Measurements from ENCODE around the gene TMEM114. TPM values are rescaled to one million over a fixed set of nuclear protein-coding genes. Genes with fewer than 3 reads are reported as not detected.

TMEM114 gene
- polyA plus RNA-seq, 1 donor from 2014 or later = 0.62 TPM

GRCh38 chr16:8634991-8635736 lies 44.9 kb upstream of the TMEM114 start:
- H3K9me2 ChIP-seq (ENCODE audit: insufficient read depth, low read length) = no peaks in the 10 kb centered on the region
- no peak overlapping the region for H3K4me3 ChIP-seq (ENCODE audit: low read length)
- no peaks in the 10 kb centered on the region for H3K36me3 ChIP-seq (ENCODE audit: insufficient read depth, low read length)
- H3K9ac ChIP-seq (ENCODE audit: low read length) = no peak overlapping the region
- H3K27ac ChIP-seq (ENCODE audit: low read length) = no peak overlapping the region
- no peak for TF ChIP-seq EP300 (conservative IDR thresholded peaks at IDR 0.05; ENCODE audit: poor library complexity, severe bottlenecking)
- TF ChIP-seq EZH2 (IDR thresholded peaks at IDR 0.05; ENCODE audit: borderline replicate concordance, insufficient read depth, low read length, poor library complexity, severe bottlenecking) = no peak
- TF ChIP-seq RAD21 (conservative IDR thresholded peaks at IDR 0.05) = peak; percentile 44
- no peak for TF ChIP-seq REST (IDR thresholded peaks at IDR 0.05; ENCODE audit: borderline replicate concordance)
- TF ChIP-seq SMC3 (conservative IDR thresholded peaks at IDR 0.05; ENCODE audit: poor library complexity) = peak; percentile 51
- peak; percentile 66 for TF ChIP-seq CTCF (IDR thresholded peaks at IDR 0.05; ENCODE audit: poor library complexity, severe bottlenecking)
- no peak for TF ChIP-seq TAF1 (IDR thresholded peaks at IDR 0.05; ENCODE audit: low read depth)
- no peaks in the 10 kb centered on the region for H3K9me3 ChIP-seq (ENCODE audit: low read length)
- no peak overlapping the region for H2AFZ ChIP-seq (ENCODE audit: low read depth, low read length)
- H4K20me1 ChIP-seq (ENCODE audit: insufficient read depth) = no peaks in the 10 kb centered on the region
- no peak overlapping the region for H3K4me2 ChIP-seq (ENCODE audit: low read length)
- H3K79me2 ChIP-seq (replicated peaks; ENCODE audit: insufficient read depth, low read length) = no peaks in the 10 kb centered on the region
- no peaks in the 10 kb centered on the region for H3K27me3 ChIP-seq (ENCODE audit: insufficient read depth, low read depth, low read length)
- H3F3A ChIP-seq (ENCODE audit: insufficient read depth, low read length, poor library complexity, severe bottlenecking) = no peaks in the 10 kb centered on the region

- no peaks in the 10 kb centered on the region for H4K20me1 ChIP-seq (ENCODE audit: insufficient read depth)
- no peaks in the 10 kb centered on the region for H3F3A ChIP-seq (ENCODE audit: insufficient read depth, low read length, poor library complexity, severe bottlenecking)
- no peaks in the 10 kb centered on the region for H3K9me3 ChIP-seq (ENCODE audit: low read length)
- H2AFZ ChIP-seq (ENCODE audit: low read depth, low read length) = no peak overlapping the region
- H3K27me3 ChIP-seq (ENCODE audit: insufficient read depth, low read depth, low read length) = no peaks in the 10 kb centered on the region
- no peak overlapping the region for H3K4me3 ChIP-seq (ENCODE audit: low read length)
- no peak for TF ChIP-seq POLR2AphosphoS5 (IDR thresholded peaks at IDR 0.05)
- TF ChIP-seq MXI1 (conservative IDR thresholded peaks at IDR 0.05; ENCODE audit: poor library complexity, severe bottlenecking) = no peak
- no peak for TF ChIP-seq TAF1 (IDR thresholded peaks at IDR 0.05; ENCODE audit: low read depth)
- no peak for TF ChIP-seq EP300 (conservative IDR thresholded peaks at IDR 0.05; ENCODE audit: poor library complexity, severe bottlenecking)
- TF ChIP-seq CTCF (IDR thresholded peaks at IDR 0.05; ENCODE audit: poor library complexity, severe bottlenecking) = no peak
- no peak for TF ChIP-seq REST (IDR thresholded peaks at IDR 0.05; ENCODE audit: borderline replicate concordance)
- no peak for TF ChIP-seq SMC3 (conservative IDR thresholded peaks at IDR 0.05; ENCODE audit: poor library complexity)
- TF ChIP-seq EZH2 (IDR thresholded peaks at IDR 0.05; ENCODE audit: borderline replicate concordance, insufficient read depth, low read length, poor library complexity, severe bottlenecking) = no peak
- no peak for TF ChIP-seq RAD21 (conservative IDR thresholded peaks at IDR 0.05)
- no peak overlapping the region for H3K9ac ChIP-seq (ENCODE audit: low read length)
- no peaks in the 10 kb centered on the region for H3K79me2 ChIP-seq (replicated peaks; ENCODE audit: insufficient read depth, low read length)
- no peak overlapping the region for H3K4me2 ChIP-seq (ENCODE audit: low read length)
- no peak overlapping the region for H3K27ac ChIP-seq (ENCODE audit: low read length)
- H3K9me2 ChIP-seq (ENCODE audit: insufficient read depth, low read length) = no peaks in the 10 kb centered on the region
- H3K36me3 ChIP-seq (ENCODE audit: insufficient read depth, low read length) = no peaks in the 10 kb centered on the region
Observed at GRCh38 chr16:8632675-8633182, 42.4 kb upstream of the TMEM114 start.
